ENCODE data around the gene MYOD1. TPM values are rescaled to one million over a fixed set of nuclear protein-coding genes. Genes with fewer than 3 reads are reported as not detected.
A peak's percentile ranks its signal among the peaks of the same experiment; 100 is the strongest.

Gene MYOD1
- total RNA-seq, 1 donor from 2014 or later, result not detected

DNA sequence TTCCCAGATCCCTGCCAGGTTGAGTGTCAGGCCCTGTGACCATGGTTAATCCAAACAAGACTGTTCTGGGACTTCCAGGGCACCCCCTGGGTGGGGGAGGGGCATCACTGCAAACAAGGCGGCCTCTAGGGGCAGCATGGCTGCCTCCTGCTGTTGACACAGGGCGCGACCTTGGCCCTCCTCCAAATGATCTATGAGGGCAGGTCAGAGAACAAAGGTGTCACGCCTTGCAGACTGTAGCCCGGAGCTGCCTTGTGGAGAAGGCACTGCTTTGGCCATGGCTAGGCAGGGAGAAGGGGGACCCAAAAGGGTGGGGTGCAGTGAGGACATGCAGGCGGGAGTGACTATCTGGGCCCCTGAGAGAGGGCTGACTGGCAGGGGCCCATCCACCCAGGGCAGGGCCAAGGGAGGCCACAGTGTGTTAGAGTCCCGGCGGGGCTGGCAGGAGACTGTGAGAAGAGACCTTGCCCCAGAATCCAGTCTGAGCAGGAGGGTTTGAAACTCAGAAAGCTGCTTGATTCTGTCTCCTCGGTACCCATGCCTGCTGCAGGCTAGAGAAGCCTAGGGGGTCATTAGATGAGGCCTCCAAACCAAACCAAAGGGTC lies 50.8 kb downstream of the MYOD1 start:
- H3K27ac Mint-ChIP-seq (ENCODE audit: unreplicated experiment), result no peak overlapping the region
- H3K4me3 Mint-ChIP-seq (ENCODE audit: unreplicated experiment), result no peak overlapping the region
- H3K4me1 Mint-ChIP-seq (ENCODE audit: low read depth), result no peaks in the 10 kb centered on the region

DNA sequence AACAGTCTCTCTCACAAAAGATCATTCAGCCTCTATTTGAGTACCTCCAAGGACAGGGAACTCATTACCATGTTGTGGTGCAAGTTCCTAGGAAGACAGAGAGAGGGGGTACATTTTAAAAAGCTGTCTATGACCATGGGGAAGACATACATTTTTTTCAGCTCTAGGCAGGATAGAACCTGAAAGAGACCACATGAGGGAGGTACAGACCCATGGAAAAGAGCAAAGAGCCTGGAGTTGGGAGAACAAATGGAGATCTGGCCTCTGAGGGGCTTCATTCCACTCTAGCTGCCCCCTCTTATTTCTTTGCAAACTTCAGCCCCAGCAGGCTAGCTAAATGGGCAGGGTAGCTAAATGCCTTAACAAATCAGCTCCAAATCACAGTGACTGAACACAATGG lies 51.5 kb downstream of the MYOD1 start:
- H3K27ac Mint-ChIP-seq (ENCODE audit: unreplicated experiment), result no peak overlapping the region

More for the DNA sequence above, 50.8 kb downstream of the MYOD1 start:
- Mint-ChIP-seq H3K36me3 (ENCODE audit: low read depth) (no peaks in the 10 kb centered on the region), H3K27me3 (ENCODE audit: low read depth) (peaks cover 9% of the 10 kb centered on the region), H3K9me3 (ENCODE audit: low read depth) (no peaks in the 10 kb centered on the region)
- DNase-seq (ENCODE audit: low spot score), result peak; percentile 78
- TF ChIP-seq, protein P1, sequence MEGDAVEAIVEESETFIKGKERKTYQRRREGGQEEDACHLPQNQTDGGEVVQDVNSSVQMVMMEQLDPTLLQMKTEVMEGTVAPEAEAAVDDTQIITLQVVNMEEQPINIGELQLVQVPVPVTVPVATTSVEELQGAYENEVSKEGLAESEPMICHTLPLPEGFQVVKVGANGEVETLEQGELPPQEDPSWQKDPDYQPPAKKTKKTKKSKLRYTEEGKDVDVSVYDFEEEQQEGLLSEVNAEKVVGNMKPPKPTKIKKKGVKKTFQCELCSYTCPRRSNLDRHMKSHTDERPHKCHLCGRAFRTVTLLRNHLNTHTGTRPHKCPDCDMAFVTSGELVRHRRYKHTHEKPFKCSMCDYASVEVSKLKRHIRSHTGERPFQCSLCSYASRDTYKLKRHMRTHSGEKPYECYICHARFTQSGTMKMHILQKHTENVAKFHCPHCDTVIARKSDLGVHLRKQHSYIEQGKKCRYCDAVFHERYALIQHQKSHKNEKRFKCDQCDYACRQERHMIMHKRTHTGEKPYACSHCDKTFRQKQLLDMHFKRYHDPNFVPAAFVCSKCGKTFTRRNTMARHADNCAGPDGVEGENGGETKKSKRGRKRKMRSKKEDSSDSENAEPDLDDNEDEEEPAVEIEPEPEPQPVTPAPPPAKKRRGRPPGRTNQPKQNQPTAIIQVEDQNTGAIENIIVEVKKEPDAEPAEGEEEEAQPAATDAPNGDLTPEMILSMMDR (IDR thresholded peaks at IDR 0.05), result no peak

DNA sequence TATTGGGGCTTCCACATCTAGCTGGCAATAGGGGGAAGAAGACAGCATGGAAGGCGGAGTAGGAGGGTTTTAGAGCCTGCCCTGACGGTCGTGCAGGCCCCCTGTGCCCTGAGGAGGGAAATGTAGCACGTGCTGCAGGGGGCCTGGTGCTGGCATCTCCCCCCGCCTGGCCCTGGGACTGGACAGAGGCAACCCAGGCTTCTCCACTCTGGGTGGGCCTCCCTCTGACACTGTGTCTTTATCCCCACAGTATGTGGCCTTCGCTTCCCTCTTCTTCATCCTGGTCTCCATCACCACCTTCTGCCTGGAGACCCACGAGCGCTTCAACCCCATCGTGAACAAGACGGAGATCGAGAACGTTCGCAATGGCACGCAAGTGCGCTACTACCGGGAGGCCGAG lies 52.0 kb downstream of the MYOD1 start:
- Mint-ChIP-seq H3K4me1 (ENCODE audit: low read depth) (no peaks in the 10 kb centered on the region), H3K27me3 (ENCODE audit: low read depth) (peaks cover 1% of the 10 kb centered on the region), H3K27ac (ENCODE audit: unreplicated experiment) (no peak overlapping the region), H3K4me3 (ENCODE audit: unreplicated experiment) (no peak overlapping the region), H3K9me3 (ENCODE audit: low read depth) (no peaks in the 10 kb centered on the region), H3K36me3 (ENCODE audit: low read depth) (no peaks in the 10 kb centered on the region)
- TF ChIP-seq, protein P1 (IDR thresholded peaks at IDR 0.05), result no peak
- DNase-seq (ENCODE audit: low spot score), result peak; percentile 78

More for the DNA sequence above, 51.5 kb downstream of the MYOD1 start:
- Mint-ChIP-seq H3K36me3 (ENCODE audit: low read depth) (no peaks in the 10 kb centered on the region), H3K27me3 (ENCODE audit: low read depth) (peaks cover 3% of the 10 kb centered on the region), H3K9me3 (ENCODE audit: low read depth) (no peaks in the 10 kb centered on the region), H3K4me3 (ENCODE audit: unreplicated experiment) (no peak overlapping the region), H3K4me1 (ENCODE audit: low read depth) (no peaks in the 10 kb centered on the region)
- TF ChIP-seq, protein P1 (IDR thresholded peaks at IDR 0.05), result peak; percentile 45
- DNase-seq (ENCODE audit: low spot score), result no peak

Other genes with a start within 250 kb of the MYOD1 start
- gene ABCC8, start 242.7 kb upstream of the MYOD1 start, total RNA-seq, result not detected in 3 replicates
- gene USH1C, start 175.2 kb upstream of the MYOD1 start, total RNA-seq, result 0.72 to 0.92 TPM in 2 of 3 replicates, not detected in the other
- 0.08 to 0.82 TPM in 2 of 3 replicates, not detected in the other for gene OTOG, start 172.3 kb upstream of the MYOD1 start, total RNA-seq
- gene KCNC1, start 15.2 kb downstream of the MYOD1 start, total RNA-seq, result 0.07 to 0.20 TPM in 2 of 3 replicates, not detected in the other